HG03460 (cell line): ENCODE measurements around the gene DLGAP1.
"Not testable (repeated sequence)": the region's sequence is repeated elsewhere in the genome, so short reads cannot be mapped to it uniquely, and the experiment has no call there.

Experiments
- ATAC-seq: cut with Tn5 transposase; IDR thresholded peaks from one replicate; pipeline ENCODE4 v1.9.1; 2021; ENCODE audit not compliant: unreplicated experiment

DLGAP1 gene

GRCh38 chr18:4292696-4293095, 162.4 kb downstream of the DLGAP1 start:
- ATAC-seq = no peak

- not testable (repeated sequence) for ATAC-seq
These were observed 167.8 kb downstream of the DLGAP1 start for GRCh38 chr18:4287340-4287739.

- ATAC-seq = no peak
These were observed 168.9 kb downstream of the DLGAP1 start for GRCh38 chr18:4286256-4286655.

- no peak for ATAC-seq
These were observed 169.6 kb downstream of the DLGAP1 start for GRCh38 chr18:4285525-4285924.

- no peak for ATAC-seq
These were observed 170.6 kb downstream of the DLGAP1 start for GRCh38 chr18:4284528-4284927.

- ATAC-seq = no peak
These were observed 171.3 kb downstream of the DLGAP1 start for GRCh38 chr18:4283746-4284291.

GRCh38 chr18:4282954-4283353, 172.2 kb downstream of the DLGAP1 start:
- ATAC-seq = no peak

GRCh38 chr18:4276953-4277585, 178.0 kb downstream of the DLGAP1 start:
- ATAC-seq = no peak

GRCh38 chr18:4271952-4272351, 183.2 kb downstream of the DLGAP1 start:
- ATAC-seq = no peak

- ATAC-seq = no peak
These were observed 184.1 kb downstream of the DLGAP1 start for GRCh38 chr18:4270988-4271387.

- ATAC-seq = no peak
These were observed 185.1 kb downstream of the DLGAP1 start for GRCh38 chr18:4270016-4270415.

GRCh38 chr18:4267641-4268040, 187.5 kb downstream of the DLGAP1 start:
- ATAC-seq = no peak

GRCh38 chr18:4264347-4264791, 190.7 kb downstream of the DLGAP1 start:
- ATAC-seq = no peak

- ATAC-seq = no peak
These were observed 195.0 kb downstream of the DLGAP1 start for GRCh38 chr18:4260107-4260506.

GRCh38 chr18:4256766-4257417, 198.2 kb downstream of the DLGAP1 start:
- ATAC-seq = no peak

GRCh38 chr18:4254840-4255239, 200.3 kb downstream of the DLGAP1 start:
- no peak for ATAC-seq

GRCh38 chr18:4252829-4253228, 202.3 kb downstream of the DLGAP1 start:
- ATAC-seq = no peak

- ATAC-seq = no peak
These were observed 203.2 kb downstream of the DLGAP1 start for GRCh38 chr18:4251873-4252272.

GRCh38 chr18:4251206-4251605, 203.9 kb downstream of the DLGAP1 start:
- no peak for ATAC-seq

- ATAC-seq = no peak
These were observed 205.0 kb downstream of the DLGAP1 start for GRCh38 chr18:4250141-4250540.

- no peak for ATAC-seq
These were observed 206.4 kb downstream of the DLGAP1 start for GRCh38 chr18:4248686-4249085.

- ATAC-seq = no peak
These were observed 208.7 kb downstream of the DLGAP1 start for GRCh38 chr18:4246374-4246773.
